Measurements from ENCODE around the gene NUP93. TPM values are rescaled to one million over a fixed set of nuclear protein-coding genes. Genes with fewer than 3 reads are reported as not detected.

The NUP93 gene
- total RNA-seq, 1 donor from 2014 or later, result 81.7 TPM

DNA sequence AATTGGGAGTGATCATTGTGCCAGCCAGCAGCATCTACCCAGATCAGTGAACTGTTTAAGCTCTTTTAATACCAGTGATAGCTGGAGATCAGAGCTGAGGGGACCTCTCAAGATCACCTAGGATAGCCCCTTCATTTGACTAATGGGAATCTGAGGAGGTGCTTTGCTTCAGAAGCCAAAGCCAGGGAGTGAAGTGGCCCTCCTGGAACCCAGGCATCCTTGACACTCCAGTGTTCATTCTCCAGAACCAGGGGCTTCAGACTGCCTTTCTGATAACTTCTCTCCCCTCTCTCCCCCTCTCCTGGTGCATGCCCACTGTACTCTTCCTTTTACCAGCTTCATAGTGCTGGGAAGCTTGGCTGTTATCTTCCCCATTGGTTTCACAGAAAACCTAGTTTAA, 87.1 kb downstream of the NUP93 start:
- no peaks in the 10 kb centered on the region for H3K9me3 Mint-ChIP-seq (ENCODE audit: unreplicated experiment)
- TF ChIP-seq, protein P1, sequence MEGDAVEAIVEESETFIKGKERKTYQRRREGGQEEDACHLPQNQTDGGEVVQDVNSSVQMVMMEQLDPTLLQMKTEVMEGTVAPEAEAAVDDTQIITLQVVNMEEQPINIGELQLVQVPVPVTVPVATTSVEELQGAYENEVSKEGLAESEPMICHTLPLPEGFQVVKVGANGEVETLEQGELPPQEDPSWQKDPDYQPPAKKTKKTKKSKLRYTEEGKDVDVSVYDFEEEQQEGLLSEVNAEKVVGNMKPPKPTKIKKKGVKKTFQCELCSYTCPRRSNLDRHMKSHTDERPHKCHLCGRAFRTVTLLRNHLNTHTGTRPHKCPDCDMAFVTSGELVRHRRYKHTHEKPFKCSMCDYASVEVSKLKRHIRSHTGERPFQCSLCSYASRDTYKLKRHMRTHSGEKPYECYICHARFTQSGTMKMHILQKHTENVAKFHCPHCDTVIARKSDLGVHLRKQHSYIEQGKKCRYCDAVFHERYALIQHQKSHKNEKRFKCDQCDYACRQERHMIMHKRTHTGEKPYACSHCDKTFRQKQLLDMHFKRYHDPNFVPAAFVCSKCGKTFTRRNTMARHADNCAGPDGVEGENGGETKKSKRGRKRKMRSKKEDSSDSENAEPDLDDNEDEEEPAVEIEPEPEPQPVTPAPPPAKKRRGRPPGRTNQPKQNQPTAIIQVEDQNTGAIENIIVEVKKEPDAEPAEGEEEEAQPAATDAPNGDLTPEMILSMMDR (IDR thresholded peaks at IDR 0.05), result no peak
- H3K27me3 Mint-ChIP-seq (ENCODE audit: unreplicated experiment), result no peaks in the 10 kb centered on the region
- DNase-seq (ENCODE audit: extremely low spot score, unreplicated experiment), result no peak
- peaks cover 18% of the 10 kb centered on the region for H3K36me3 Mint-ChIP-seq (ENCODE audit: unreplicated experiment)
- H3K27ac Mint-ChIP-seq (ENCODE audit: unreplicated experiment), result no peak overlapping the region
- H3K4me1 Mint-ChIP-seq (ENCODE audit: unreplicated experiment), result peaks cover 42% of the 10 kb centered on the region
- no peak overlapping the region for H3K4me3 Mint-ChIP-seq (ENCODE audit: unreplicated experiment)

DNA sequence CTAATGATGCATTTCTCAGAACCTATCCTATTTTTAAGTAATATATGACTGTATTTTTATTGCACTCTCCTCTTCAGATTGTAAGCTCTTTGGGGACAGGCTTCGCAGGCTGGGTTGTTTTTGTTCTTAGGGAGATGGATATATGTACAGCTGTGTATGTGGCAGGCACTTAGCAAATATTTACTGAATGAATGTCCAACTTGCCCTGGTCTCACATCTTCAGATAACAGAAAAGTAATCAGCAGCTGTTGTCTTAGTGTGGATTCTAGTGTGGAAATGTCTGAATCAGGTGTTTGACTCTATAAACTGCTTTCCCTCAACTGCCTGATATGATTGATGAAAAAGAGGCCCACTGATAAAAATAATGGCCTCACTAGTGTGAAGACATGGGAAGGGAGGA, 88.0 kb downstream of the NUP93 start:
- Mint-ChIP-seq H3K27me3 (ENCODE audit: unreplicated experiment) (no peaks in the 10 kb centered on the region), H3K36me3 (ENCODE audit: unreplicated experiment) (peaks cover 18% of the 10 kb centered on the region), H3K4me3 (ENCODE audit: unreplicated experiment) (no peak overlapping the region), H3K4me1 (ENCODE audit: unreplicated experiment) (peaks cover 33% of the 10 kb centered on the region), H3K9me3 (ENCODE audit: unreplicated experiment) (no peaks in the 10 kb centered on the region), H3K27ac (ENCODE audit: unreplicated experiment) (no peak overlapping the region)
- TF ChIP-seq, protein P1 (IDR thresholded peaks at IDR 0.05), result no peak
- DNase-seq (ENCODE audit: extremely low spot score, unreplicated experiment), result no peak

DNA sequence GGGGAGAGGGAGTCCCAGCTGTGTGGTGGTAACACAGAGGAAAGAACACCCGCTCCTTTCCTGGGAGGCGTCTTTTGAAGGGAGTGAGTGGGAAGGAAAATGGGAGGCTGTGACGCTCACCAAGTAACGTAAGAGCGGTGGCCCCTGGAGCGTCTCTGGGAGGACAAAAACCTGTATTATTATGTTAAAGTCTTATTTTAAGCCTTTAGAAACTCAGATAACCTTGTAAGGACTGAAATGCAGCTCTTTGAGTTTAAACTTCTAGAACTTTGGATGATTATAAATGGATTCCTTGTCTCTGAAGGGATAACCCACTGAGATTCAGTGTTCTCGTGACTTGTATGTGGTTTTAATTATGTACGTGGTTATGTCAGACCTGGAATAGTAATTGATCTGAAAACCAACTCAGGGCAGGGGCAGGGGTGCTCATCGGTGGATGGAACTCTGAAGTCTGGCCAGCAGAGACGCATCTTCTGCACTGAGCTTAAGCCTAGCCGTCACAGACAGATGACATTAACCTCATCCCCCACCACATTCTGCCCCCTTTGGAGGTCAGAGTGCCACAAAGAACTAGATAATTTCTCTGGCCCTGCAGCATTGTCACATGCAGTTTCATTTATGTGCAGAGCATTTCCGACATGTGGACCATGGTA, 93.3 kb downstream of the NUP93 start:
- DNase-seq (ENCODE audit: extremely low spot score, unreplicated experiment), result no peak
- H3K9me3 Mint-ChIP-seq (ENCODE audit: unreplicated experiment), result no peaks in the 10 kb centered on the region
- H3K27me3 Mint-ChIP-seq (ENCODE audit: unreplicated experiment), result no peaks in the 10 kb centered on the region
- peaks cover 31% of the 10 kb centered on the region for H3K36me3 Mint-ChIP-seq (ENCODE audit: unreplicated experiment)
- H3K4me1 Mint-ChIP-seq (ENCODE audit: unreplicated experiment), result peaks cover 23% of the 10 kb centered on the region
- TF ChIP-seq, protein P1 (IDR thresholded peaks at IDR 0.05), result no peak
- H3K4me3 Mint-ChIP-seq (ENCODE audit: unreplicated experiment), result no peak overlapping the region
- H3K27ac Mint-ChIP-seq (ENCODE audit: unreplicated experiment), result peak overlapping the region; percentile 18

DNA sequence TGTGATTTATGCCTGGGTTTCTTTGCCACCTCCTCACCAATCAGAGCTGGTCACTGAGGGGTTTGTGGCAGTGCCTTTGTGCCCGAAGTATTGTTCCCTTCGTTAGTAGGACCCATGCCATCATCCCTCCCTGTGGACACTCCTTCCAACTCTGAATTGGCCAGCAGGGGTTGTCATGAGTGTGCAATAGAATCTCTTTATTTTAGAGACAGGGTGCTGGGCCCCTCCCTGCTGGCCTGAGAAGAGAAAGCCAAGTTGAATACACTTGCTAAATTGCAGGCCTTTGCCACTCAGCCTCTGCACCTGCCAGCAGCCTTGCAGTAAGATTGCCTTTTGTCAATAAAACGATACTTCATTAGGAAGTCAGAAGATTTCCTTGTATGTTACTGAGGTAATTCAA, 94.4 kb downstream of the NUP93 start:
- H3K27ac Mint-ChIP-seq (ENCODE audit: unreplicated experiment), result peak overlapping the region; percentile 63
- H3K36me3 Mint-ChIP-seq (ENCODE audit: unreplicated experiment), result peaks cover 35% of the 10 kb centered on the region
- DNase-seq (ENCODE audit: extremely low spot score, unreplicated experiment), result no peak
- H3K4me1 Mint-ChIP-seq (ENCODE audit: unreplicated experiment), result peaks cover 30% of the 10 kb centered on the region
- no peak overlapping the region for H3K4me3 Mint-ChIP-seq (ENCODE audit: unreplicated experiment)
- TF ChIP-seq, protein P1 (IDR thresholded peaks at IDR 0.05), result peak; percentile 33
- no peaks in the 10 kb centered on the region for H3K9me3 Mint-ChIP-seq (ENCODE audit: unreplicated experiment)
- H3K27me3 Mint-ChIP-seq (ENCODE audit: unreplicated experiment), result no peaks in the 10 kb centered on the region

DNA sequence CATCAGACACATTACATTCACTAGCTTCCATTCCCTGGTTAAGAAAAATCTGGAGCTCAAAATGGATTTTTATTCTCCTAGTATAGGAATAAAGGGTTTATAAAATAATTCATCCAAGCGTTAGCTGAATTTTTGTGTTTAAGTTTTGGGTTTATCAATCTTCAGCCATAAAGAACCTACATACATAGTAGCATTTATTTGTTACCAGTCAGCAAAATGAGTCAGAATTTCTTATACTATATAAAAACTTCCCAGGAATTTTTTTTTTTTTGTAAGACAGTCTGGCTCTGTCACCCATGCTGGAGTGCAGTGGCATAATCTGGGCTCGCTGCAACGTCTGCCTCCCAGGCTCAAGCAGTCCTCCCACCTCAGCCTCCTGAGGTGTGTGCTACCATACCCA, 94.9 kb downstream of the NUP93 start:
- no peak for DNase-seq (ENCODE audit: extremely low spot score, unreplicated experiment)
- H3K4me1 Mint-ChIP-seq (ENCODE audit: unreplicated experiment), result peaks cover 34% of the 10 kb centered on the region
- H3K4me3 Mint-ChIP-seq (ENCODE audit: unreplicated experiment), result no peak overlapping the region
- TF ChIP-seq, protein P1 (IDR thresholded peaks at IDR 0.05), result no peak
- H3K27me3 Mint-ChIP-seq (ENCODE audit: unreplicated experiment), result no peaks in the 10 kb centered on the region
- H3K9me3 Mint-ChIP-seq (ENCODE audit: unreplicated experiment), result no peaks in the 10 kb centered on the region
- peaks cover 37% of the 10 kb centered on the region for H3K36me3 Mint-ChIP-seq (ENCODE audit: unreplicated experiment)
- peak overlapping the region; percentile 34 for H3K27ac Mint-ChIP-seq (ENCODE audit: unreplicated experiment)
